ENCODE data around the gene UBE3C.
"Not testable (repeated sequence)": the region's sequence is repeated elsewhere in the genome, so short reads cannot be mapped to it uniquely, and the experiment has no call there.

UBE3C gene

GRCh38 chr7:157132796-157133195, 5.9 kb upstream of the UBE3C start:
- no peak for DNase-seq

- no peak for DNase-seq
Measured at GRCh38 chr7:157133304-157133703, 5.4 kb upstream of the UBE3C start.

- DNase-seq = no peak
Measured at GRCh38 chr7:157136372-157136771, 2.4 kb upstream of the UBE3C start.

DNA sequence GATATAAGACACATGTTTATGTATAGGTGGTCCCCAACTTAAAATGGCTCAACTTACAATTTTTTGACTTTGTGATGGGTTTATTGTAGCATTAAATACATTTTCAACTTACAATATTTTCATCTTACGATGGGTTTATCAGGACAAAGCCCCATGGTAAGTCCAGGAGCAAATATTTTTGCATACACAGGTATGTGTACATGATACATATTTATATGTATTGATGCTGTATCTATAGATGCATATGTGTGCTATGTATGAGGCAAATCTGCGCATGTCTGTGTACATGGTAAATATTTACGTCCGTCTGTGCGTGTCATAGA, 664 bp upstream of the UBE3C start:
- DNase-seq = no peak

DNA sequence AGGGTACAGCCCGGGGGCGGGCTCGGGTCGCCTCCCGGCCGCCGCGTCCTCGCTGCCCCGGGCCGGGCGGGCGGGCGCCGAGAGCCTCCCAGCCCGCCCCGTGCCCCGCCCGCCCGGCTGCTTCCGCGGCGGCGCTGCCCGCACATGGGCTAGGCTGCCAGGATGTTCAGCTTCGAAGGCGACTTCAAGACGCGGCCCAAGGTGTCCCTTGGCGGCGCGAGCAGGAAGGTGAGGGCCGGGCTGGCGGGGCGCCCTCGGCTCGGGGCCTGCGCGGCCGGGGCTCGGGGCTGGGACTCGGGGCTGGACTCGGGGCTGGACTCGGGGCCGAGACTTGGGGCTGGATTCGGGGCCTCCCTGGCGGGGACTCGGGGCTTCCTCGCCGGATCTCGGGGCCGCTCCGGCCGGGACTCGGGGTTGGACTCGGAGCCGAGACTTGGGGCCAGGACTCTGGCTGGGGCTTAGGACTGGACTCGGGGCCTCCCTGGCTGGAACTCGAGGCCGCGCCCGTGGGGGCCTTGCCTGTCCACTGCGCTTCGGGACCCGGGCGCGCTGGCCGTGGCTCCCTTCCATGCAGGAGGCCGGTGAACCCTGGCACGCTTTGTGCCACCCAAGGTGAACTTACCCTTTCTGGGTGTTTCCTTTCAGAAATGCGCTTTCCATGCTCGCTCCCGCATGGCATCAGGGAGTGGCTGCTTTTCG, 534 bp downstream of the UBE3C start:
- no peak for DNase-seq

DNA sequence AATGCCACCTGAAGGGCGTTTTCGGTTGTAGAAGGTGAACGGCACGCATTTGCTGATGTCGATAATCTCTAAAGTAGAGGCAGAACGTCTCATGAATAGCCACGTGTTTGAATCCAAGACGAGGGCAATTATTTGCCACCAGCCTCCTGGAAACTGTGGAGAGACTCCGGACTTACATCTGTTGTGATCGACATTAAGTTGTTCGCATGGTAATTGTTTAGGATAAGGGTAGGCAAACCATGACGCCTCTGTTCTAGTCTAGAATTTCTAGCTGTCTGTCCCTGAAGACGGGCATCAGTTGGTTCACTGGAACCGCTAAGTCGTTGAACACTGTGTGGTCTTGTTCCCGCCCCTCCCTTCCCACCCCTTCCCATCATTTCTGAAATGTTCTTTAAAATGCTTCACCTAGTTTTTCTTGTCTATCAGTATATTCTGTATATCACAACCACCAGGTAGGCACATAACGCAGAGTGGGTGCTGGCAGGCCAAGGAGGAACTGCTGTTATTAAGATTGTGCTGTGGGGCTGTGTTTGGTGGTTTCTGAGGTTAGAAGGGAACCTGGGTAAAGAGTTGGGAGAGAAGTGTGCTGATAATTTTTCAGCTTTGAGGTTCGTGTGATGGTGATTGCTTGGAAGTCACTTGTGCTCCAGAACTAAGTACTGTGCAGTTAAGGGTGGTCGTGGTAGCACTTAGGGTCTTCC, 1.2 kb downstream of the UBE3C start:
- no peak for DNase-seq

DNA sequence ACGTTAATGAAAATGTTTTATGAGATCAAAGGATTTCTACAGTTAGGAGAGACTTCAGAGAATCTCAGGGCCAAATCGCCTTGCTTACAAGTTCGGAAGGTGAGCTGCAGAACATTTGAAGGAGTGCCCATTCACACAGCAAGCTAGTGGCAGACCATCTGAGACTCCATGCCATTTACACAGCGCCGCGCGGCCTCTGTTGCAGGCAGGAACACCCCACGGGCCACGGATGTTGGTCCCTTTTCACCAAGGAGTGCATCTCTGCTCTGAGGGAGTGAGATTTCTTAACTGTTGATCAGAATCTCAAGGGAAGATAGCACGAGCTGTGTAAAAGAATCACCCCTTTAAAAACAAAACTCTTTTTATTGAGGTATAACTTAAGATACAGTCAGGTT, 1.8 kb downstream of the UBE3C start:
- no peak for DNase-seq

GRCh38 chr7:157141525-157142060, 2.9 kb downstream of the UBE3C start:
- no peak for DNase-seq

DNA sequence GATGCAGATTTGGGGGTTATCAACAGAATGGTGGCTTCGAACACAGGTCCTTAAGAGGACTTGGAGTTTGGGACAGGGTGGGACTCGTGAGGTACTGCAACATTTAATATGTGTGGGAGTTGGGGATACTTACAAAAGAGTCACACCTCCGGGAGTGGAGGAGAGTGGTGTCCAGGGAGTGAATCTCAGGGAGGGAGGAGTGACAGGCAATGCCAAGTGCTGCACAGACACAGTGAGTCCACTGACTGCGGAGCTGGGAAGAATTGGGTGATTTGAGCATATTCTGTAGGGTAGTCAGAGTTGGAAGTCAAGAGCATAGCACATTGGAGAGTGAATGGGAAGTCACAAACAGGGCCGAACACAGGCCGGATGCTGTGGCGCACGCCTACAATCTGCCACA, 5.1 kb downstream of the UBE3C start:
- DNase-seq = no peak

GRCh38 chr7:157149317-157149716, 10.6 kb downstream of the UBE3C start:
- DNase-seq = no peak

- DNase-seq = no peak
Measured at GRCh38 chr7:157150882-157151281, 12.2 kb downstream of the UBE3C start.

DNA sequence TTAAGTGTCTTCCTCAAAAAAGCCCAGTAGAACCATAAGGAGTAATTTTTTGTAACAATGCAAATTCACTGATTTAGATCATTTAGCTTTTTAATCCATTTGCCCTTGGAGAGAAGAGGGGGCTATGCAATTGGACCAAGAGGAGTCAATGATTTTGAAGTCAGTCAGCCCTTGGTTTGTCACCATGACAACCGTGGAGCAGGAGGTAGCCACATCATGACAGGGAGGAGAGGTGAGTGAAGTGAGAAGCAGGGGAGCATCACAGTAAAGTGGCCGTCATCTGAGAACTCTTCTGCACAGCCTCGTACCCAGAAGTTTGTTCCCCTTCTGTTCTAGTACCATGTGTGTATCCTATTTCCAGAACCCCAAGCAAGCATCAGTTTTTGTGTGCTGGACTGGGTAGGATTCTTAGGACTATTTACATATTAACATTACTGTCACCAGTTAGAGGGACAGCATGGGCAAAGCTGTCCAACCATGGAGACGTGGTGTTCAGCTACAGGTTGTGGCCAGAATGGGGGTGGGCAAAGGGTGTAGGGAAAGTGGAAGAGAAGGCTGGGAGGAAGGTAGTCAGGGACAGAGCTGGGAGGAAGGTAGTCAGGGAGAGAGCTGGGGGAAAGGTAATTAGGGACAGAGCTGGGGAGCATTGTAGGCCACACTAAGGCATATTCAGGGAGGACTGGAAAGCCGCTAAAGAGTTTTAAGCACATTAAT, 13.1 kb downstream of the UBE3C start:
- no peak for DNase-seq

- no peak for DNase-seq
Measured at GRCh38 chr7:157152391-157152937, 13.7 kb downstream of the UBE3C start.

DNA sequence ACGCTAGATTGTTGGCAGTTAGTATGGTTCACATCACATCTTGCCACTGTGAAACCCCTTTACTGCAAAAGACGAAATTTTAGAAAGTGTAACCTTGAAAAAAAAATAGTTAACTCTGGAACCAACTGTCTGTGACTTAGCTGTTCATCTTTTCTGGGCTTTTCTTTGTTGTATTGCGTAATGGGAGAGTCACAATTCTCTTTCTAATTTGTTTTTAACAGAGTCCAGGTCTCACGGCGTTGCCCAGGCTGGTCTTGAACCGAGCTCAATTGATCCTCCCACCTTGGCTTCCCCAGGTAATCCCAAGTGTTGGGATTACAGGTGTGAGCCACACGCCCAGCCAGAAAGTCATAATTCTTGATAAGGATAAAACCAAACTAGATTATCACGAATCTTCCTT, 14.5 kb downstream of the UBE3C start:
- no peak for DNase-seq

GRCh38 chr7:157155959-157156358, 17.2 kb downstream of the UBE3C start:
- no peak for DNase-seq

DNA sequence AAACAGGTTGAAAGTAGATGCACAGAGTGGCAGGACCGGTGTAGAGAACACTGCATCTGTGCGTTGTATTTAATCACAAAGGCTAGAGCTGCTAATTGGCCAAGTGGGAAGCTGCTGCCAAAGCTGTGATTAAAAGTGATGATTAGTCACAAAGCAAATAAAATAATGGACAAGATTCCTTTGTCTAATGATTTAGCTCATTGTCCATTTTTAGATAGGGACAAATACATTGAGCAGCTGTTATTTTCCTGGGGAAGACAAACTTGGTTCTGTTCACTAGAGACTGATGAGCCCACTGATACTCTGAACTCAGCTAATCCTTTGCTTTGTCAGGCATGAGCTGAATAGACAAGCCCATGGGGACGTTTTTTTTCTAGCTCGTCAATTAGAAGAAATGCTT, 19.7 kb downstream of the UBE3C start:
- no peak for DNase-seq

DNA sequence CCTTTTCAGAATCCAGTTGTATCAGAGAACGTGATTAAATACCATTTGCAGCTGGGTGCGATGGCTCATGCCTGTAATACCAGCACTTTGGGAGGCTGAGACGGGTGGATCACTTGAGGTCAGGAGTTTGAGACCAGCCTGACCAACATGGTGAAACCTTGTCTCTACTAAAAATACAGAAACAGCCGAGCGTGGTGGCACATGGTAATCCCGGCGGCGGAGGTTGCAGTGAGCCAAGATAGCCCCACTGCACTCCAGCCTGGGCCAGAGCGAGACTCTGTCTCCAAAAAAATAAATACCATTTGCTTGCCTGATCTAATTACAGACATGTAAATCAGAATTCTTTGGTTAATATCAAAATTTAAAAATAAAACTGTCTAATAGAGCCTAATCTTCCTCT, 20.8 kb downstream of the UBE3C start:
- not testable (repeated sequence) for DNase-seq

GRCh38 chr7:157160433-157160832, 21.7 kb downstream of the UBE3C start:
- no peak for DNase-seq

GRCh38 chr7:157165987-157166386, 27.3 kb downstream of the UBE3C start:
- DNase-seq = no peak

DNA sequence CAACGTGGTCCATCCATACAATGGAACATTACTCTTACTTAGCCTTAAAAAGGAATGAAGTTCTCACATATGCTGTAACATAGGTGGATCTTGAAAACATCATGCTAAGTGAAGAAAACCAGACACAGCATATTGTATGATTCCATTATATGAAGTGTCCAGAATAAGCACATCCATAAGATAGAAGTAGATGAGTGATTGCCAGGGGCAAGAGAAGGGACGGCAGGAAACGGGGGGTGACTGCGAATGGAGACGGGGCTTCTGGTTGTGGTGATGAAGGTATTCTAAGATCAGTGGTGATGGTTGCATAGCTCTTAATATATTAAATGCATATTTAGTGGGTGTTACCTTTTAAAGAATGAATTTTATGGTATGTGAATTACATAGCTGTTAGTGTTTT, 29.8 kb downstream of the UBE3C start:
- DNase-seq = no peak

GRCh38 chr7:157176771-157177170, 38.0 kb downstream of the UBE3C start:
- no peak for DNase-seq

GRCh38 chr7:157177333-157177982, 38.7 kb downstream of the UBE3C start:
- DNase-seq = no peak

- DNase-seq = no peak
Measured at GRCh38 chr7:157177983-157178381, 39.3 kb downstream of the UBE3C start.
